ENCODE measurements around the gene AGXT.

- TF ChIP-seq CTCF (conservative IDR thresholded peaks at IDR 0.05) (no peak), ZFX (IDR thresholded peaks at IDR 0.05) (no peak)
These were observed 29.2 kb upstream of the AGXT start for GRCh38 chr2:240839152-240840143.

Data from C4-2B (cell line).